H1 (cell line): ENCODE data around the gene VEPH1. TPM values are rescaled to one million over a fixed set of nuclear protein-coding genes. Genes with fewer than 3 reads are reported as not detected.

Source experiments
- CTCF ChIA-PET: fragments of 300-600 bp; sonication (Branson Sonifier 250); formaldehyde crosslinking; loops from one replicate; lab custom pipeline; 2021; ENCODE audit not compliant: partially characterized antibody; lab: Charles Lee
- POLR2A ChIA-PET: fragments of 300-600 bp; sonication (Branson Sonifier 250); formaldehyde crosslinking; loops from one replicate; lab custom pipeline; 2021; ENCODE audit warnings: inconsistent platforms; ENCODE audit not compliant: partially characterized antibody; lab: Charles Lee
- DNase-seq, 2 experiments: peaks; one replicate each; pipeline versions ENCODE4 v3.0.0 to v3.0.0-alpha.2; 2010 to 2022; ENCODE audit warnings: low spot score in 2 of 2, low read depth in 1 of 2, mixed read lengths in 1 of 2
- FAIRE-seq: peaks from 2 replicates; lab custom pipeline; 2011; peaks lifted over from hg19 to GRCh38; lab: Jason Lieb, UNC
- H2AFZ ChIP-seq: 2 replicates; pipeline ENCODE4 v1.8.1; 2012; ENCODE audit warnings: low read length, inconsistent platforms
- H2AK5ac ChIP-seq: 2 replicates; pipeline ENCODE4 v1.6.1; 2013; ENCODE audit warnings: low read depth, low read length
- H2BK120ac ChIP-seq: replicated peaks from 2 replicates; pipeline ENCODE3; 2013; ENCODE audit warnings: low read depth, low read length, inconsistent platforms
- H2BK12ac ChIP-seq: 2 replicates; pipeline ENCODE4 v1.6.1; 2013; ENCODE audit warnings: low read depth, low read length
- H2BK15ac ChIP-seq: 2 replicates; pipeline ENCODE4 v1.6.1; 2013; ENCODE audit warnings: low read length
- H2BK20ac ChIP-seq: 2 replicates; pipeline ENCODE4 v1.6.1; 2013; ENCODE audit warnings: low read length
- H2BK5ac ChIP-seq: 2 replicates; pipeline ENCODE4 v1.6.1; 2013; ENCODE audit warnings: low read depth, low read length
- H3K14ac ChIP-seq: 2 replicates; pipeline ENCODE4 v1.6.1; 2013; ENCODE audit warnings: inconsistent platforms; ENCODE audit not compliant: insufficient read length
- H3K18ac ChIP-seq: 2 replicates; pipeline ENCODE4 v1.6.1; 2013; ENCODE audit warnings: low read length; ENCODE audit errors: extremely low read depth
- H3K23ac ChIP-seq: 2 replicates; pipeline ENCODE4 v1.6.1; 2013; ENCODE audit warnings: inconsistent platforms; ENCODE audit not compliant: insufficient read length
- H3K23me2 ChIP-seq: 2 replicates; pipeline ENCODE4 v1.6.1; 2013; ENCODE audit warnings: low read depth, low read length
- H3K27ac ChIP-seq: 2 replicates; pipeline ENCODE4 v1.6.1; 2011; ENCODE audit warnings: low read depth, low read length, inconsistent platforms
- H3K27me3 ChIP-seq, 4 experiments: replicated peaks in 1 of 4; 1 replicate in 1 of 4; 2 replicates in 3 of 4; pipeline versions ENCODE4 v1.6.1 to v1.8.1; 2011 to 2013; ENCODE audit warnings: low read length in 3 of 4, mild to moderate bottlenecking in 3 of 4, inconsistent platforms in 2 of 4, mixed read lengths in 2 of 4, moderate library complexity in 1 of 4; ENCODE audit not compliant: control insufficient read depth in 3 of 4, insufficient read depth in 3 of 4; ENCODE audit errors: extremely low read depth in 1 of 4
- H3K36me3 ChIP-seq, 4 experiments: 2 replicates each; pipeline versions ENCODE4 v1.6.1 to v1.8.1; 2011 to 2013; ENCODE audit warnings: mild to moderate bottlenecking in 4 of 4, low read length in 3 of 4, moderate library complexity in 2 of 4, control low read depth in 1 of 4, inconsistent platforms in 1 of 4; ENCODE audit not compliant: insufficient read depth in 4 of 4, control insufficient read depth in 2 of 4
- H3K4ac ChIP-seq: replicated peaks from 2 replicates; pipeline ENCODE3; 2013; ENCODE audit warnings: low read length, low read depth, mixed read lengths, inconsistent platforms; ENCODE audit not compliant: insufficient read length
- H3K4me1 ChIP-seq, 4 experiments: replicated peaks in 1 of 4; 1 replicate in 1 of 4; 2 replicates in 3 of 4; pipeline versions ENCODE4 v1.6.1 to v1.8.1; 2011 to 2013; ENCODE audit warnings: low read length in 3 of 4, inconsistent platforms in 2 of 4, mixed read lengths in 1 of 4; ENCODE audit not compliant: insufficient read depth in 4 of 4, control insufficient read depth in 3 of 4
- H3K4me2 ChIP-seq, 2 experiments: 2 replicates each; pipeline versions ENCODE4 v1.6.1 to v1.8.1; 2011 to 2013; ENCODE audit warnings: low read depth in 2 of 2, low read length in 2 of 2, control low read depth in 1 of 2, inconsistent platforms in 1 of 2, mild to moderate bottlenecking in 1 of 2; ENCODE audit not compliant: insufficient read depth in 1 of 2
- H3K4me3 ChIP-seq, 4 experiments: fragments of 200-600, 300-600 bp in 1 of 4; sonication (generic), shearing (Covaris generic), sonication (Bioruptor Twin) in 1 of 4; 2 replicates each; pipeline versions ENCODE4 v1.5.1 to v1.8.1; 2011 to 2016; ENCODE audit warnings: low read length in 4 of 4, low read depth in 3 of 4, control low read depth in 2 of 4, inconsistent platforms in 2 of 4, mild to moderate bottlenecking in 2 of 4, mixed read lengths in 1 of 4, moderate library complexity in 1 of 4; ENCODE audit not compliant: insufficient read depth in 2 of 4; ENCODE audit errors: extremely low read depth in 1 of 4
- H3K56ac ChIP-seq: replicated peaks from 2 replicates; pipeline ENCODE3; 2013; ENCODE audit warnings: low read depth, mild to moderate bottlenecking, mixed read lengths, low read length, inconsistent platforms; ENCODE audit not compliant: insufficient read length
- H3K79me1 ChIP-seq: 2 replicates; pipeline ENCODE4 v1.6.1; 2013; ENCODE audit warnings: low read depth, low read length, control low read depth
- H3K79me2 ChIP-seq, 2 experiments: 2 replicates each; pipeline versions ENCODE4 v1.6.1 to v1.8.1; 2012 to 2013; ENCODE audit warnings: low read length in 2 of 2, mild to moderate bottlenecking in 2 of 2, inconsistent platforms in 1 of 2; ENCODE audit not compliant: insufficient read depth in 2 of 2, control insufficient read depth in 1 of 2
- H3K9ac ChIP-seq, 4 experiments: replicated peaks in 1 of 4; 1 replicate in 1 of 4; 2 replicates in 3 of 4; pipeline versions ENCODE4 v1.6.1 to v1.8.1; 2011 to 2013; ENCODE audit warnings: low read depth in 3 of 4, low read length in 3 of 4, control low read depth in 2 of 4, mild to moderate bottlenecking in 2 of 4, moderate library complexity in 2 of 4, inconsistent platforms in 1 of 4; ENCODE audit errors: extremely low read depth in 1 of 4
- H3K9me3 ChIP-seq, 2 experiments: 2 replicates each; pipeline versions ENCODE4 v1.6.1 to v1.8.1; 2012 to 2013; ENCODE audit warnings: mild to moderate bottlenecking in 2 of 2, moderate library complexity in 2 of 2, control low read depth in 1 of 2, inconsistent platforms in 1 of 2, low read depth in 1 of 2, low read length in 1 of 2, mixed read lengths in 1 of 2; ENCODE audit not compliant: insufficient read depth in 2 of 2
- H4K20me1 ChIP-seq, 2 experiments: replicated peaks in 1 of 2; 2 replicates each; pipeline versions ENCODE3 to v1.8.1; 2011 to 2013; ENCODE audit warnings: inconsistent platforms in 2 of 2, low read length in 2 of 2, mild to moderate bottlenecking in 1 of 2; ENCODE audit not compliant: insufficient read depth in 2 of 2, control insufficient read depth in 1 of 2
- H4K5ac ChIP-seq: 2 replicates; pipeline ENCODE4 v1.6.1; 2013; ENCODE audit warnings: low read length, low read depth, mixed read lengths, inconsistent platforms; ENCODE audit not compliant: insufficient read length
- H4K8ac ChIP-seq: 2 replicates; pipeline ENCODE4 v1.8.0; 2013; ENCODE audit warnings: mild to moderate bottlenecking, moderate library complexity, low read length, inconsistent platforms; ENCODE audit not compliant: insufficient read depth; ENCODE audit errors: extremely low read depth
- H4K91ac ChIP-seq: replicated peaks from 2 replicates; pipeline ENCODE3; 2013; ENCODE audit warnings: low read length, mixed read lengths, inconsistent platforms; ENCODE audit not compliant: insufficient read length
- BACH1 ChIP-seq: IDR thresholded peaks from 2 replicates; pipeline ENCODE4 v1.6.1; 2012; ENCODE audit warnings: low read length, improper control_type of control experiment
- BRCA1 ChIP-seq: IDR thresholded peaks from 2 replicates; pipeline ENCODE4 v1.6.1; 2012; ENCODE audit warnings: low read depth, low read length, improper control_type of control experiment
- CHD1 ChIP-seq: IDR thresholded peaks from 2 replicates; pipeline ENCODE4 v1.6.1; 2012; ENCODE audit warnings: low read depth, low read length, improper control_type of control experiment
- CTCF ChIP-seq, 3 experiments: IDR thresholded peaks; 1 replicate in 2 of 3; 2 replicates in 1 of 3; pipeline versions ENCODE4 v1.5.1 to v1.6.1; 2011; ENCODE audit warnings: low read length in 3 of 3, mild to moderate bottlenecking in 3 of 3, inconsistent platforms in 2 of 3, low read depth in 1 of 3, moderate library complexity in 1 of 3; ENCODE audit not compliant: insufficient read depth in 1 of 3; ENCODE audit errors: control extremely low read depth in 1 of 3
- E2F6 ChIP-seq: IDR thresholded peaks from 2 replicates; pipeline ENCODE4 v1.6.1; 2012; ENCODE audit warnings: inconsistent platforms
- FOSL1 ChIP-seq: IDR thresholded peaks from 2 replicates; pipeline ENCODE4 v1.6.1; 2011; ENCODE audit warnings: mild to moderate bottlenecking, low read depth, low read length, moderate library complexity; ENCODE audit not compliant: insufficient read depth
- NANOG ChIP-seq: IDR thresholded peaks from 2 replicates; pipeline ENCODE4 v1.6.1; 2011; ENCODE audit warnings: low read length, low read depth, mild to moderate bottlenecking, inconsistent platforms; ENCODE audit not compliant: insufficient read depth, poor library complexity, severe bottlenecking
- POLR2AphosphoS5 ChIP-seq: IDR thresholded peaks from 2 replicates; pipeline ENCODE4 v1.6.1; 2011; ENCODE audit warnings: low read depth, low read length
- TAF7 ChIP-seq: optimal IDR thresholded peaks from 2 replicates; pipeline ENCODE3; 2011; ENCODE audit warnings: low read depth, mild to moderate bottlenecking, inconsistent platforms, low read length, moderate library complexity, borderline replicate concordance
- TEAD4 ChIP-seq: IDR thresholded peaks from 2 replicates; pipeline ENCODE4 v1.6.1; 2012; ENCODE audit warnings: low read depth, low read length, inconsistent platforms, mixed read lengths
- YY1 ChIP-seq: IDR thresholded peaks from 2 replicates; pipeline ENCODE4 v1.6.1; 2011; ENCODE audit warnings: low read depth, mild to moderate bottlenecking, low read length
- WGBS, 2 experiments: shearing (Covaris generic) in 1 of 2; methylation state at CpG; one replicate each; pipeline versions ENCODE4 v1.1.6 to v1.1.7; 2013 to 2015; ENCODE audit warnings: low lambda C conversion rate in 2 of 2, mixed read lengths in 2 of 2, inconsistent platforms in 1 of 2, low coverage in 1 of 2, missing lambda C conversion rate in 1 of 2; ENCODE audit not compliant: insufficient replicate concordance in 2 of 2, insufficient coverage in 1 of 2, insufficient read length in 1 of 2; ENCODE audit errors: extremely low coverage in 1 of 2, missing lambda C conversion rate in 1 of 2; 5-methylcytosine and 5-hydroxymethylcytosine counted together
- polyA plus RNA-seq, 7 experiments: library from polyadenylated mRNA; depleted of rRNA in 3 of 7; stranded (reverse) in 5 of 7; unstranded in 2 of 7; fragments of >200 nt in 5 of 7; fragments of 200-250 nt in 2 of 7; gene quantifications; 1 replicate in 5 of 7; 2 replicates in 1 of 7; 4 replicates in 1 of 7; pipeline versions ENCODE4 v1.2.1 to v1.2.3, GENCODE V29; 2011 to 2013; ENCODE audit warnings: missing spikeins in 2 of 7, mixed read lengths in 2 of 7
- total RNA-seq: library from RNA; stranded (reverse); fragmentation: NEBNext Ultra II Directional; extraction: Animal tissue kit (Norgen Biotek cat#: 25700); gene quantifications from 2 replicates; pipeline ENCODE4 v1.2.1, GENCODE V29; 2021

The VEPH1 gene
- total and polyA plus RNA-seq, 2 of the 8 experiments (the other 6 are each of a cell fraction or from before 2014, with no cell fraction given), result 12.0 to 18.3 TPM

GRCh38 chr3:157353652-157354051 is 149.6 kb downstream of the VEPH1 start:
- no peak overlapping the region for H2BK5ac ChIP-seq
- no peak overlapping the region for H2AFZ ChIP-seq
- no peak overlapping the region for H2BK120ac ChIP-seq
- no peaks in the 10 kb centered on the region for H3K27me3 ChIP-seq
- no peak overlapping the region for H3K56ac ChIP-seq
- H4K91ac ChIP-seq, result no peak overlapping the region
- H3K36me3 ChIP-seq, result no peaks in the 10 kb centered on the region
- peaks cover 0 to 4% (median 0%) of the 10 kb centered on the region in 4 experiments; a peak in 1 of 7 replicates for H3K4me1 ChIP-seq
- ChIA-PET POLR2A (interaction anchor here (1.3 kb wide), 1 partner anchor 84 kb away, joined by 4 read pairs; the partner anchor contains the start of gene PTX3), CTCF (interaction anchor here (0.6 to 4.9 kb wide), 20 partner anchors 10 to 316 kb away, joined by 3 to 44 read pairs (median 3); no protein-coding TSS in a partner anchor)
- H3K4ac ChIP-seq, result no peak overlapping the region
- no peak overlapping the region for H3K9ac ChIP-seq
- no peaks in the 10 kb centered on the region for H3K9me3 ChIP-seq
- H4K5ac ChIP-seq, result no peak overlapping the region
- H3K14ac ChIP-seq, result no peak overlapping the region
- no peaks in the 10 kb centered on the region for H3K79me2 ChIP-seq
- no peak overlapping the region for H3K23ac ChIP-seq
- DNase-seq (no peak), FAIRE-seq (no peak)
- H3K23me2 ChIP-seq, result no peaks in the 10 kb centered on the region
- H4K8ac ChIP-seq, result no peak overlapping the region
- no peaks in the 10 kb centered on the region for H3K79me1 ChIP-seq
- no peak overlapping the region for H2BK12ac ChIP-seq
- H2AK5ac ChIP-seq, result no peak overlapping the region
- no peak overlapping the region for H2BK20ac ChIP-seq
- no peak overlapping the region for H2BK15ac ChIP-seq
- H3K4me3 ChIP-seq, result no peak overlapping the region
- no peak overlapping the region for H3K27ac ChIP-seq
- no peaks in the 10 kb centered on the region for H4K20me1 ChIP-seq
- H3K4me2 ChIP-seq, result no peak overlapping the region
- H3K18ac ChIP-seq, result no peak overlapping the region
- WGBS, 2 experiments, result 74 to 100% methylated on average over 1 to 4 of the region's 4 CpGs
- no peak for TF ChIP-seq NANOG
- TF ChIP-seq TEAD4, result no peak
- TF ChIP-seq CHD1, result no peak
- TF ChIP-seq TAF7, result no peak
- no peak for TF ChIP-seq BRCA1
- TF ChIP-seq CTCF (IDR thresholded peaks at IDR 0.05; ENCODE audit: control extremely low read depth in 1 of 3, insufficient read depth in 1 of 3, low read depth in 1 of 3, low read length in 3 of 3), result no peak
- no peak for TF ChIP-seq YY1
- no peak for TF ChIP-seq BACH1
- no peak for TF ChIP-seq FOSL1
- TF ChIP-seq E2F6, result no peak
- TF ChIP-seq POLR2AphosphoS5, result no peak
